PC-9 (cell line): ENCODE data around the gene STOX1. TPM values are rescaled to one million over a fixed set of nuclear protein-coding genes. Genes with fewer than 3 reads are reported as not detected.
"Not testable (repeated sequence)": the region's sequence is repeated elsewhere in the genome, so short reads cannot be mapped to it uniquely, and the experiment has no call there.

ENCODE experiments used
- BruUV-seq: library from RNA; stranded (reverse); fragments of 400-500 nt; replicated peaks from 2 replicates; lab custom pipeline; 2021; lab: Mats Ljungman, UMichigan
- CTCF ChIA-PET: fragments of 300-600 bp; sonication (Branson Sonifier 250); formaldehyde crosslinking; loops from one replicate; lab custom pipeline; 2022; ENCODE audit warnings: antibody characterized with exemption; lab: Charles Lee
- POLR2A ChIA-PET: fragments of 300-600 bp; sonication (Branson Sonifier 250); formaldehyde crosslinking; loops from one replicate; lab custom pipeline; 2022; ENCODE audit warnings: antibody characterized with exemption; ENCODE audit not compliant: unreplicated experiment; lab: Charles Lee
- DNase-seq, 2 experiments: peaks; one replicate each; pipeline versions ENCODE4 v3.0.0 to v3.0.0-alpha.2; 2015 to 2022; ENCODE audit warnings: mixed read lengths in 1 of 2
- H2AFZ ChIP-seq: fragments of 200-600 bp; sonication (generic); 2 replicates; pipeline ENCODE4 v1.8.1; 2017; ENCODE audit warnings: antibody characterized with exemption
- H3F3A ChIP-seq: fragments of 200-600 bp; sonication (generic); 2 replicates; pipeline ENCODE4 v1.8.1; 2017; ENCODE audit warnings: antibody characterized with exemption, mild to moderate bottlenecking, low read depth; ENCODE audit not compliant: insufficient read depth
- H3K27ac ChIP-seq: fragments of 200-600 bp; sonication (generic); 2 replicates; pipeline ENCODE4 v1.6.1; 2016; ENCODE audit warnings: mixed run types
- H3K27me3 ChIP-seq: fragments of 200-600 bp; sonication (generic); 2 replicates; pipeline ENCODE4 v1.6.1; 2016; ENCODE audit warnings: low read depth, mixed run types; ENCODE audit not compliant: insufficient read depth
- H3K36me3 ChIP-seq: fragments of 200-600 bp; sonication (generic); 2 replicates; pipeline ENCODE4 v1.6.1; 2016; ENCODE audit warnings: low read depth, mixed run types
- H3K4me1 ChIP-seq: fragments of 200-600 bp; sonication (generic); replicated peaks from 2 replicates; pipeline ENCODE4 v1.6.1; 2016; ENCODE audit warnings: mixed run types; ENCODE audit not compliant: insufficient read depth
- H3K4me2 ChIP-seq: fragments of 200-600 bp; sonication (generic); 2 replicates; pipeline ENCODE4 v1.6.1; 2017; ENCODE audit warnings: mixed run types
- H3K4me3 ChIP-seq: fragments of 200-600 bp; sonication (generic); 2 replicates; pipeline ENCODE4 v1.6.1; 2016; ENCODE audit warnings: mixed run types
- H3K79me2 ChIP-seq: fragments of 200-600 bp; sonication (generic); 2 replicates; pipeline ENCODE4 v1.6.1; 2017; ENCODE audit warnings: low read depth, mixed run types
- H3K9me2 ChIP-seq: fragments of 200-600 bp; sonication (generic); 2 replicates; pipeline ENCODE4 v1.8.1; 2017; ENCODE audit warnings: mild to moderate bottlenecking; ENCODE audit not compliant: insufficient read depth
- H3K9me3 ChIP-seq: fragments of 200-600 bp; sonication (generic); 2 replicates; pipeline ENCODE4 v1.8.1; 2016; ENCODE audit warnings: low read depth; ENCODE audit not compliant: insufficient read depth
- H4K20me1 ChIP-seq: fragments of 200-600 bp; sonication (generic); 2 replicates; pipeline ENCODE4 v1.8.1; 2017; ENCODE audit not compliant: insufficient read depth
- CTCF ChIP-seq: fragments of 200-600 bp; sonication (generic); conservative IDR thresholded peaks from 2 replicates; pipeline ENCODE4 v1.6.1; 2017; ENCODE audit warnings: mixed run types, antibody characterized with exemption, mild to moderate bottlenecking, moderate library complexity
- EZH2 ChIP-seq: fragments of 200-600 bp; sonication (generic); IDR thresholded peaks from 2 replicates; pipeline ENCODE4 v1.8.0; 2017; ENCODE audit warnings: antibody characterized with exemption, low read depth
- intact Hi-C: fragments of 100-400 bp; cut with micrococcal nuclease; formaldehyde crosslinking; loops from one replicate; pipeline ENCODE4 v1.10.0; 2022; ENCODE audit not compliant: unreplicated experiment
- total RNA-seq: library from RNA; stranded (reverse); gene quantifications from 2 replicates; pipeline ENCODE4 v1.2.3, GENCODE V29; 2021

The STOX1 gene
- total RNA-seq, 1 experiment from 2014 or later: 4.4 TPM

- Histone ChIP-seq H3K9me3 (no peaks in the 10 kb centered on the region), H4K20me1 (no peaks in the 10 kb centered on the region), H3F3A (peaks cover 14% of the 10 kb centered on the region), H3K27ac (no peak overlapping the region), H3K79me2 (no peaks in the 10 kb centered on the region), H3K4me1 (0 out of 2 replicates have a peak, but pooled peaks cover 4% of the 10 kb centered on the region), H3K9me2 (no peaks in the 10 kb centered on the region), H3K4me2 (no peak overlapping the region), H2AFZ (no peak overlapping the region), H3K27me3 (no peaks in the 10 kb centered on the region), H3K36me3 (no peaks in the 10 kb centered on the region), H3K4me3 (no peak overlapping the region)
- CTCF ChIA-PET: interaction anchor here (0.6 kb wide), 1 partner anchor 10 kb away, joined by 7 read pairs; no protein-coding TSS in a partner anchor
- POLR2A ChIA-PET: interaction anchor here (0.7 kb wide), 1 partner anchor 248 kb away, joined by 3 read pairs; no protein-coding TSS in a partner anchor
- no peak for DNase-seq
- no TSS peak for BruUV-seq
- intact Hi-C loops: loop anchor here (10.0 kb wide), 1 partner anchor 605 kb away; no protein-coding TSS in a partner anchor
- TF ChIP-seq CTCF: no peak
- no peak for TF ChIP-seq EZH2
Observed at GRCh38 chr10:68800211-68800610, 27.1 kb upstream of the STOX1 start.

GRCh38 chr10:68804692-68805091 is 22.6 kb upstream of the STOX1 start:
- BruUV-seq: no TSS peak
- no peak for DNase-seq
- H3K4me2 ChIP-seq: no peak overlapping the region

GRCh38 chr10:68810830-68811229 is 16.5 kb upstream of the STOX1 start:
- H3K9me2 ChIP-seq, intact Hi-C loops, H3K4me3 ChIP-seq, H3K27ac ChIP-seq, H3F3A ChIP-seq, DNase-seq, H3K27me3 ChIP-seq, H3K4me2 ChIP-seq, H3K4me1 ChIP-seq, H2AFZ ChIP-seq, H4K20me1 ChIP-seq, H3K79me2 ChIP-seq, H3K36me3 ChIP-seq, POLR2A ChIA-PET, BruUV-seq, H3K9me3 ChIP-seq, CTCF ChIA-PET: not testable (repeated sequence)

More at GRCh38 chr10:68804692-68805091, 22.6 kb upstream of the STOX1 start:
- 0 out of 2 replicates have a peak, but pooled peaks cover 4% of the 10 kb centered on the region for H3K4me1 ChIP-seq
- H3K79me2 ChIP-seq: no peaks in the 10 kb centered on the region
- H3K9me3 ChIP-seq: no peaks in the 10 kb centered on the region
- no peak overlapping the region for H2AFZ ChIP-seq
- H3F3A ChIP-seq: peaks cover 22% of the 10 kb centered on the region
- intact Hi-C loops: loop anchor here (5.0 to 10.0 kb wide), 2 partner anchors 93 to 600 kb away; no protein-coding TSS in a partner anchor
- H3K27ac ChIP-seq: no peak overlapping the region
- H3K4me3 ChIP-seq: no peak overlapping the region
- CTCF ChIA-PET: interaction anchor here (0.9 kb wide), 1 partner anchor 93 kb away, joined by 4 read pairs; no protein-coding TSS in a partner anchor
- no peaks in the 10 kb centered on the region for H3K27me3 ChIP-seq
- no peaks in the 10 kb centered on the region for H4K20me1 ChIP-seq
- no peaks in the 10 kb centered on the region for H3K36me3 ChIP-seq
- H3K9me2 ChIP-seq: no peaks in the 10 kb centered on the region
- POLR2A ChIA-PET: interaction anchor here (0.7 kb wide), 1 partner anchor 406 kb away, joined by 6 read pairs; no protein-coding TSS in a partner anchor
- TF ChIP-seq EZH2 (no peak), CTCF (no peak)
